ENCODE data around the gene FOXO3. TPM values are rescaled to one million over a fixed set of nuclear protein-coding genes. Genes with fewer than 3 reads are reported as not detected.

Gene FOXO3
- total RNA-seq, 1 experiment from 2014 or later = 22.1 TPM

DNA sequence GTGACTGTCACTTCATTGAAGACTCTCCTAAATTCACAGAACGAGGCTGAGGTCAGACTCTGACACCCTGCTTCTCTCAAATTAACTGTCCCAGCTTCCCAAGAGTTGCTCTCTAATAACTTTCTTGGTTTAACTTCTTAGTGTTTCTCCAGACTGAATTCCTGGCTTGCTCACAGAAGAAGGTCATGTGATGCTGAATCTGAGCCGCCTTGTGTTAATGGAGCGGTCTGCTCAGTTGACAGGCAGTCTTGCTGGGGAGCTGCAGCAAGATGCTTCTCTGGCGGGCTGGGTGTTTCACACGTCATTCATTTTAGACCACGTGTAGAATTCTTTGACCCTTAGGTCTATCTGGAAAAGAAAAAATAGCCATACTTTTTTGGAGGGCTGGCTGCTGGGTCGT, 107.3 kb downstream of the FOXO3 start:
- H3K4me1 Mint-ChIP-seq = peaks cover 44 to 52% of the 10 kb centered on the region in 2 experiments
- H3K79me2 ChIP-seq (ENCODE audit: insufficient read depth, low read length) = peaks cover 4% of the 10 kb centered on the region; the same call in 1 of the 2 replicates
- WGBS (ENCODE audit: extremely low coverage, insufficient read length, low lambda C conversion rate) = no CpG with 5 or more reads among the region's 7 CpGs
- H2AK5ac ChIP-seq (ENCODE audit: insufficient read length, low read length) = no peak overlapping the region
- no peak overlapping the region for H2BK5ac ChIP-seq (ENCODE audit: insufficient read length, low read length)
- no peak overlapping the region for H3K18ac ChIP-seq (ENCODE audit: insufficient read length, low read depth, low read length)
- H2BK20ac ChIP-seq (ENCODE audit: low read depth, low read length, poor library complexity, severe bottlenecking) = no peak overlapping the region
- no peaks in the 10 kb centered on the region for H3K9me3 Mint-ChIP-seq
- H3K79me1 ChIP-seq (ENCODE audit: insufficient read depth, low read depth, low read length, poor library complexity, severe bottlenecking) = no peaks in the 10 kb centered on the region
- no peak overlapping the region for H3K14ac ChIP-seq (ENCODE audit: insufficient read depth, low read length)
- H3K4me3 Mint-ChIP-seq = no peak overlapping the region
- no peaks in the 10 kb centered on the region for H3K9me3 ChIP-seq (ENCODE audit: control insufficient read depth, low read depth, low read length)
- H3K27me3 ChIP-seq (ENCODE audit: insufficient read depth, low read length) = no peaks in the 10 kb centered on the region
- no peaks in the 10 kb centered on the region for H3K23me2 ChIP-seq (ENCODE audit: insufficient read length, low read depth, low read length, poor library complexity, severe bottlenecking)
- no peak overlapping the region for H3T11ph ChIP-seq (ENCODE audit: low read length)
- H2BK120ac ChIP-seq (ENCODE audit: low read depth, low read length, poor library complexity, severe bottlenecking) = no peak overlapping the region
- TF ChIP-seq, protein P1, sequence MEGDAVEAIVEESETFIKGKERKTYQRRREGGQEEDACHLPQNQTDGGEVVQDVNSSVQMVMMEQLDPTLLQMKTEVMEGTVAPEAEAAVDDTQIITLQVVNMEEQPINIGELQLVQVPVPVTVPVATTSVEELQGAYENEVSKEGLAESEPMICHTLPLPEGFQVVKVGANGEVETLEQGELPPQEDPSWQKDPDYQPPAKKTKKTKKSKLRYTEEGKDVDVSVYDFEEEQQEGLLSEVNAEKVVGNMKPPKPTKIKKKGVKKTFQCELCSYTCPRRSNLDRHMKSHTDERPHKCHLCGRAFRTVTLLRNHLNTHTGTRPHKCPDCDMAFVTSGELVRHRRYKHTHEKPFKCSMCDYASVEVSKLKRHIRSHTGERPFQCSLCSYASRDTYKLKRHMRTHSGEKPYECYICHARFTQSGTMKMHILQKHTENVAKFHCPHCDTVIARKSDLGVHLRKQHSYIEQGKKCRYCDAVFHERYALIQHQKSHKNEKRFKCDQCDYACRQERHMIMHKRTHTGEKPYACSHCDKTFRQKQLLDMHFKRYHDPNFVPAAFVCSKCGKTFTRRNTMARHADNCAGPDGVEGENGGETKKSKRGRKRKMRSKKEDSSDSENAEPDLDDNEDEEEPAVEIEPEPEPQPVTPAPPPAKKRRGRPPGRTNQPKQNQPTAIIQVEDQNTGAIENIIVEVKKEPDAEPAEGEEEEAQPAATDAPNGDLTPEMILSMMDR (conservative IDR thresholded peaks at IDR 0.05) = no peak
- H3K4ac ChIP-seq (ENCODE audit: low read depth, low read length) = no peak overlapping the region
- no peaks in the 10 kb centered on the region for H4K20me1 ChIP-seq (ENCODE audit: control insufficient read depth, insufficient read depth, insufficient read length)
- no peak for DNase-seq
- peaks cover 4% of the 10 kb centered on the region for H3K27me3 Mint-ChIP-seq (ENCODE audit: low read depth)
- H4K91ac ChIP-seq (ENCODE audit: insufficient read length, low read depth, low read length) = no peak overlapping the region
- H2BK12ac ChIP-seq (ENCODE audit: insufficient read length, low read depth, low read length) = no peak overlapping the region
- H3K4me2 ChIP-seq (ENCODE audit: insufficient read depth, insufficient read length, low read length) = no peak overlapping the region
- H3K4me1 ChIP-seq (ENCODE audit: insufficient read depth, low read length) = peaks cover 7% of the 10 kb centered on the region; the same call in 1 of the 2 replicates
- H3K36me3 Mint-ChIP-seq (ENCODE audit: insufficient read depth in 1 of 3, low read depth in 3 of 3) = peaks cover 12 to 18% (median 17%) of the 10 kb centered on the region in 3 experiments; a peak in 6 of 7 replicates
- H4K8ac ChIP-seq (replicated peaks; ENCODE audit: insufficient read length, low read depth, low read length) = no peak overlapping the region
- H2BK15ac ChIP-seq (ENCODE audit: low read depth, low read length) = no peak overlapping the region
- no peak overlapping the region for H3K9ac ChIP-seq (ENCODE audit: extremely low read depth, insufficient read length, low read length)
- H3K23ac ChIP-seq (ENCODE audit: insufficient read length, low read depth, low read length) = no peak overlapping the region
- no peak overlapping the region for H3K27ac Mint-ChIP-seq
- H4K5ac ChIP-seq (ENCODE audit: insufficient read length, low read depth, low read length) = no peak overlapping the region
- H3K27ac ChIP-seq (ENCODE audit: insufficient read length, low read depth, low read length) = no peak overlapping the region
- no peak overlapping the region for H2AFZ ChIP-seq (ENCODE audit: low read length)
- no peak overlapping the region for H3K56ac ChIP-seq (ENCODE audit: insufficient read length, low read depth, low read length)
